ENCODE measurements around the gene TPM4.
"Not testable (repeated sequence)": the region's sequence is repeated elsewhere in the genome, so short reads cannot be mapped to it uniquely, and the experiment has no call there.

Gene TPM4

DNA sequence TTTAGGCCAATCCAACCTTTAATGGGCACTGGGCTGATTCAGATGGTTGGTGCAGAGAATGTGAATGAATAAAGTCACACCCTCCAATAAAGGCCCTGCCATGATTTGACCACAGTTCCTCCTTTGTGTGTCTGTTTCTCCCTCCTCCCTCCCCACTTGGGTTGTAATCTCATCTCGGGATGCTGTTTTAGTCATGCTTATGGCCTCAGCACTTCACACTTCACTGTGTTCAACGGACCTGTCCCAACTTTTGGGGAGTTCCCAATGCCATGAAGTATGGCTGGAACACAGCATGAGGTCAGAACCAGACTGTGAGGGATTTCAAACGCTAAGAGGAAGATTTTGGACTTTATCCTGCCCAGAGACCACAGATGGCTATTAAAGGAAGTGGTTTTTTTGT is 29.8 kb downstream of the TPM4 start:
- H3K27me3 ChIP-seq (replicated peaks; ENCODE audit: control insufficient read depth, insufficient read depth, low read length): no peaks in the 10 kb centered on the region
- DNase-seq (ENCODE audit: low read depth): peak; percentile 10

DNA sequence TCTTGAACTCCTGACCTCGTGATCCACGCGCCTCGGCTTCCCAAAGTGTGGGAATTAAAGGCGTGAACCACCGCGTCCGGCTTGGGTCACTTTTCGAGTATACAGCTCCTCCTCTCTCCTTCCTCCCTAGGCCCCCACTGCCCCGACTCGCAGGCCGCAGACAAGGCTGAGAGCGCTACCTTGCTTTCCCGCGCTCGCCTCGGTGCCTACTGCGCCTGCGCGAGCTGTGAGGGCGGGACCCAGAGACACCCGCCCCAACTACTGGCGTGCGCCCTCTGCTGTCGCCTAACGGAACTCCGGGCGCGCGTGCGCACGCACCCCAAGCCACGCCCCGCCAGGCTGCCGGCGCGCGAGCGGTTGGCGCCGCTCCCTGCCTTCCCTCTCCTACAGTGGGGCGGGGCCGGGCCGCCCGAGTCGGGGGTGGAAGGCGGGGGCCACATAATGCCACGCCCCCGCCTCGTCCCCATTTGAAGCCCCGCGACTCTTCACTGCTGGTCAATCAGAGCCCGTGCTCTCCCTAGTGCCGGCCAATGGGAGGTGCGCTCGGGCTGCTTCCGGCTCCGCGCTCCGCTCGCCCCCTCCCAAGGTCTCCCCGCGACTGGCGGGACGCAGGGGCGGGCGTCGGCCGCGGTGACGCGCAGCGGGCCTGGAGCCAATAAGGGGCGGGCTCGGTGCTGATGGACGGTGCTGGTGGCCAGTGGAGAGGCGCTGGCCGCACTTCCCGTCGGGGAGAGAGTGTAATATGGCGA is 35.0 kb downstream of the TPM4 start, which contains the start of gene RAB8A:
Gene RAB8A (plus strand): TSS at position 730 of the 749 bp plus-strand sequence. CDS start 13 bp downstream, at position 743.
- DNase-seq (ENCODE audit: low read depth): peak; percentile 100
- no peaks in the 10 kb centered on the region for H3K36me3 ChIP-seq (ENCODE audit: control insufficient read depth, insufficient read depth, low read length, severe bottlenecking)
- peak within 1 kb of the TSS; percentile 95 for H3K4me3 ChIP-seq (ENCODE audit: low read length)
- H3K9me3 ChIP-seq (ENCODE audit: control insufficient read depth, low read length): no peaks in the 10 kb centered on the region
- peaks cover 17% of the 10 kb centered on the region for H3K4me1 ChIP-seq (ENCODE audit: control insufficient read depth, insufficient read depth, low read length)
- peak within 1 kb of the TSS; percentile 96 for H3K9ac ChIP-seq (ENCODE audit: low read length)
- H3K27me3 ChIP-seq (replicated peaks; ENCODE audit: control insufficient read depth, insufficient read depth, low read length): no peaks in the 10 kb centered on the region

More for the DNA sequence above, 29.8 kb downstream of the TPM4 start:
- peaks cover 27% of the 10 kb centered on the region for H3K36me3 ChIP-seq (ENCODE audit: control insufficient read depth, insufficient read depth, low read length, severe bottlenecking)
- H3K4me3 ChIP-seq (ENCODE audit: low read length): no peak overlapping the region
- no peaks in the 10 kb centered on the region for H3K9me3 ChIP-seq (ENCODE audit: control insufficient read depth, low read length)
- H3K9ac ChIP-seq (ENCODE audit: low read length): no peak overlapping the region
- H3K4me1 ChIP-seq (ENCODE audit: control insufficient read depth, insufficient read depth, low read length): peaks cover 5% of the 10 kb centered on the region

GRCh38 chr19:16111909-16112752 is 35.8 kb downstream of the TPM4 start:
- Histone ChIP-seq H3K9me3 (ENCODE audit: control insufficient read depth, low read length) (no peaks in the 10 kb centered on the region), H3K27me3 (replicated peaks; ENCODE audit: control insufficient read depth, insufficient read depth, low read length) (no peaks in the 10 kb centered on the region), H3K4me1 (ENCODE audit: control insufficient read depth, insufficient read depth, low read length) (peaks cover 15% of the 10 kb centered on the region), H3K4me3 (ENCODE audit: low read length) (peak overlapping the region; percentile 95), H3K36me3 (ENCODE audit: control insufficient read depth, insufficient read depth, low read length, severe bottlenecking) (no peaks in the 10 kb centered on the region), H3K9ac (ENCODE audit: low read length) (peak overlapping the region; percentile 96)
- peak; percentile 33 for DNase-seq (ENCODE audit: low read depth)

DNA sequence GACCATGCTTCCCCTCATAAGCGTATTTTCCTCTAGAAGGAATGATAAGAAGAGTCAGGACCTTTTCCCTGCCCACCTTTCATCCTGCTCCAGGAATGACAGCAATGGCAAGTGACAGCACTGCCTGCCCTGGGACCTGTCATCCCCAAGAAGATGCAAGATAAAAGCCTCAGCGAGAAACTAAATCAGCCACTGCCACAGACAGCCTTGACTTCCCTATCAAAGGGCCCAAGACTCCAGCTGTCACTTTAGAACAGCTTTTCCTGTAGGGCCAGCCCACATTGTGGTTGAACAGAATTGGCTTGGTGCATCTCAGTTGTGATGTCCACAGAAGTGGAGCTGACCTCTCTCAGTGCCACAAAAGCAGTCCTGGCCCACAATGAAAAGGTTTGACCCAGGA is 36.5 kb downstream of the TPM4 start:
- Histone ChIP-seq H3K27me3 (replicated peaks; ENCODE audit: control insufficient read depth, insufficient read depth, low read length) (no peaks in the 10 kb centered on the region), H3K4me3 (ENCODE audit: low read length) (peak overlapping the region; percentile 95), H3K9ac (ENCODE audit: low read length) (peak overlapping the region; percentile 96), H3K9me3 (ENCODE audit: control insufficient read depth, low read length) (no peaks in the 10 kb centered on the region), H3K36me3 (ENCODE audit: control insufficient read depth, insufficient read depth, low read length, severe bottlenecking) (no peaks in the 10 kb centered on the region), H3K4me1 (ENCODE audit: control insufficient read depth, insufficient read depth, low read length) (peaks cover 15% of the 10 kb centered on the region)
- DNase-seq (ENCODE audit: low read depth): no peak

DNA sequence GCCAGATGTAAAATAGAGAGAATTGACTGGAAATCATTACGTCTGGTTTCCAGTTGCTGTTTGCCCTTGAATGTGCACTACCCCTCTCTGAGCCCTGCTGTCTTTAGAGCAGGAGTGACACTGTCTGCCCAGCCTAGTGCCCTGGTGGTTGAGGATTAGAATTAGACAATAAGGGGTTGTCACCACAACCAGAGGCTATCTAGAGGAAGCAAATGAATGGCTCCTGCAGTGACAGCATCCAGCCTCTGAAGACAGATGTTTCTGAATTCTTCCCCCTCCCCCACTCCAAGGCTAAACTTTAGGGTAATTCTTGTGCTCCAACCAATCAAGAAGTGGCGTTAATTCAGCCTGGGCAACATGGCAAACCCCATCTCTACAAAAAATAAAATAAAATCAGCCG is 37.4 kb downstream of the TPM4 start:
- peaks cover 9% of the 10 kb centered on the region for H3K36me3 ChIP-seq (ENCODE audit: control insufficient read depth, insufficient read depth, low read length, severe bottlenecking)
- H3K4me1 ChIP-seq (ENCODE audit: control insufficient read depth, insufficient read depth, low read length): peaks cover 15% of the 10 kb centered on the region
- no peak for DNase-seq (ENCODE audit: low read depth)
- no peak overlapping the region for H3K4me3 ChIP-seq (ENCODE audit: low read length)
- no peaks in the 10 kb centered on the region for H3K27me3 ChIP-seq (replicated peaks; ENCODE audit: control insufficient read depth, insufficient read depth, low read length)
- H3K9ac ChIP-seq (ENCODE audit: low read length): no peak overlapping the region
- no peaks in the 10 kb centered on the region for H3K9me3 ChIP-seq (ENCODE audit: control insufficient read depth, low read length)

GRCh38 chr19:16115301-16116039 is 39.2 kb downstream of the TPM4 start:
- Histone ChIP-seq H3K36me3 (ENCODE audit: control insufficient read depth, insufficient read depth, low read length, severe bottlenecking) (peaks cover 20% of the 10 kb centered on the region), H3K4me3 (ENCODE audit: low read length) (no peak overlapping the region), H3K27me3 (replicated peaks; ENCODE audit: control insufficient read depth, insufficient read depth, low read length) (no peaks in the 10 kb centered on the region), H3K9ac (ENCODE audit: low read length) (no peak overlapping the region), H3K9me3 (ENCODE audit: control insufficient read depth, low read length) (no peaks in the 10 kb centered on the region), H3K4me1 (ENCODE audit: control insufficient read depth, insufficient read depth, low read length) (peaks cover 15% of the 10 kb centered on the region)
- no peak for DNase-seq (ENCODE audit: low read depth)

GRCh38 chr19:16116067-16116466 is 39.8 kb downstream of the TPM4 start:
- H3K9ac ChIP-seq (ENCODE audit: low read length): no peak overlapping the region
- peaks cover 20% of the 10 kb centered on the region for H3K36me3 ChIP-seq (ENCODE audit: control insufficient read depth, insufficient read depth, low read length, severe bottlenecking)
- no peak for DNase-seq (ENCODE audit: low read depth)
- no peaks in the 10 kb centered on the region for H3K9me3 ChIP-seq (ENCODE audit: control insufficient read depth, low read length)
- H3K4me1 ChIP-seq (ENCODE audit: control insufficient read depth, insufficient read depth, low read length): peaks cover 15% of the 10 kb centered on the region
- no peaks in the 10 kb centered on the region for H3K27me3 ChIP-seq (replicated peaks; ENCODE audit: control insufficient read depth, insufficient read depth, low read length)
- no peak overlapping the region for H3K4me3 ChIP-seq (ENCODE audit: low read length)

GRCh38 chr19:16117594-16118033 is 41.3 kb downstream of the TPM4 start:
- peaks cover 10% of the 10 kb centered on the region for H3K4me1 ChIP-seq (ENCODE audit: control insufficient read depth, insufficient read depth, low read length)
- H3K9me3 ChIP-seq (ENCODE audit: control insufficient read depth, low read length): no peaks in the 10 kb centered on the region
- peaks cover 36% of the 10 kb centered on the region for H3K36me3 ChIP-seq (ENCODE audit: control insufficient read depth, insufficient read depth, low read length, severe bottlenecking)
- no peak overlapping the region for H3K9ac ChIP-seq (ENCODE audit: low read length)
- DNase-seq (ENCODE audit: low read depth): no peak
- no peaks in the 10 kb centered on the region for H3K27me3 ChIP-seq (replicated peaks; ENCODE audit: control insufficient read depth, insufficient read depth, low read length)
- H3K4me3 ChIP-seq (ENCODE audit: low read length): no peak overlapping the region

DNA sequence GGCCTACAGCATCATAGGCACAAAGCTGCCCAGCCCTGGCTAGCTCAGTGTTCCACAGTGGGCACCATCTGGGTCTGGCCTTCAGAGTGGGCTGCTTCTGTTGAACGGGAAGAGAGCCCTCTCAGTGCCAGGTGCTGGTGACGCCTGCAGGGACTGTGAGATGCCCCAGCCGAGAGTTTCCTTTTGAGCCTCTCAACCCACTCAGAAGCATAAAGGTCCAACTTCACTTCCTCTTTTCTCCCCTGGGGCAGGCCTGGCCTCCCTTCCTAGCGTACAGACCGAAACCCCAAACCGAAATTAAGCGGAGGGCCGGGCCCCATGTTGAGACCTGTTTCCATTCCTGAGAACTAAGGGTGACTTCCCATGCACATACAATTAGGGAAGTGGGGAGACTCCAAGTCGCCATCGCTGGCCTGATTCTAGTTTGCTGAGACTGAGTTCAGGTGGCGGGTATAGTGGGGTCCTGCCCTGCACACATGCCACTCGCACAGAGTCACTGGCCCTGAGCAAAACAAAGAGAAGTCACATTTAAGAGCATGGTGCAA is 42.3 kb downstream of the TPM4 start:
- Histone ChIP-seq H3K4me1 (ENCODE audit: control insufficient read depth, insufficient read depth, low read length) (peaks cover 6% of the 10 kb centered on the region), H3K4me3 (ENCODE audit: low read length) (no peak overlapping the region), H3K27me3 (replicated peaks; ENCODE audit: control insufficient read depth, insufficient read depth, low read length) (no peaks in the 10 kb centered on the region), H3K36me3 (ENCODE audit: control insufficient read depth, insufficient read depth, low read length, severe bottlenecking) (peaks cover 41% of the 10 kb centered on the region), H3K9ac (ENCODE audit: low read length) (no peak overlapping the region), H3K9me3 (ENCODE audit: control insufficient read depth, low read length) (no peaks in the 10 kb centered on the region)
- no peak for DNase-seq (ENCODE audit: low read depth)

- peaks cover 46% of the 10 kb centered on the region for H3K36me3 ChIP-seq (ENCODE audit: control insufficient read depth, insufficient read depth, low read length, severe bottlenecking)
- not testable (repeated sequence) for DNase-seq (ENCODE audit: low read depth); H3K4me3 ChIP-seq (ENCODE audit: low read length); H3K9me3 ChIP-seq (ENCODE audit: control insufficient read depth, low read length); H3K27me3 ChIP-seq (replicated peaks; ENCODE audit: control insufficient read depth, insufficient read depth, low read length); H3K9ac ChIP-seq (ENCODE audit: low read length); H3K4me1 ChIP-seq (ENCODE audit: control insufficient read depth, insufficient read depth, low read length)
Observed at GRCh38 chr19:16119075-16119857, 43.0 kb downstream of the TPM4 start.

Measured in adipocyte (in vitro differentiated cells).